AG09309 (cell line): ENCODE results near the gene LRRC53.

Experiments used
- DNase-seq: peaks from one replicate; pipeline ENCODE4 v3.0.0-alpha.2; 2010; ENCODE audit warnings: low read depth
- H3K4me3 ChIP-seq: 2 replicates; pipeline ENCODE4 v1.5.1; 2011; ENCODE audit warnings: mild to moderate bottlenecking, low read depth, low read length, moderate library complexity; ENCODE audit not compliant: control insufficient read depth
- CTCF ChIP-seq: IDR thresholded peaks from 2 replicates; pipeline ENCODE4 v1.5.1; 2011; ENCODE audit warnings: mild to moderate bottlenecking, low read depth, low read length, inconsistent platforms; ENCODE audit not compliant: insufficient read depth, control insufficient read depth; ENCODE audit errors: missing control alignments

Gene LRRC53

GRCh38 chr1:74478979-74479378 lies 33.4 kb downstream of the LRRC53 start:
- TF ChIP-seq CTCF: no peak
- no peak for DNase-seq
- no peak overlapping the region for H3K4me3 ChIP-seq

GRCh38 chr1:74474585-74474984 lies 37.8 kb downstream of the LRRC53 start:
- no peak overlapping the region for H3K4me3 ChIP-seq
- DNase-seq: no peak
- no peak for TF ChIP-seq CTCF

GRCh38 chr1:74471470-74471869 lies 40.9 kb downstream of the LRRC53 start:
- no peak overlapping the region for H3K4me3 ChIP-seq
- no peak for DNase-seq
- TF ChIP-seq CTCF: no peak

- no peak overlapping the region for H3K4me3 ChIP-seq
- no peak for TF ChIP-seq CTCF
- no peak for DNase-seq
Observed at GRCh38 chr1:74470936-74471335, 41.5 kb downstream of the LRRC53 start.

GRCh38 chr1:74470251-74470650 lies 42.2 kb downstream of the LRRC53 start:
- H3K4me3 ChIP-seq: no peak overlapping the region
- no peak for TF ChIP-seq CTCF
- DNase-seq: no peak

- TF ChIP-seq CTCF: peak; percentile 54
- H3K4me3 ChIP-seq: no peak overlapping the region
- DNase-seq: peak; percentile 13
Observed at GRCh38 chr1:74468982-74469603, 43.3 kb downstream of the LRRC53 start.
